ENCODE measurements around the gene TMPRSS13. TPM values are rescaled to one million over a fixed set of nuclear protein-coding genes. Genes with fewer than 3 reads are reported as not detected.

The TMPRSS13 gene
- total RNA-seq, 1 experiment from 2014 or later: 0.50 TPM

- Histone ChIP-seq H3K9me3 (ENCODE audit: control insufficient read depth, low read depth, low read length) (no peaks in the 10 kb centered on the region), H2BK20ac (ENCODE audit: low read depth, low read length, poor library complexity, severe bottlenecking) (no peak overlapping the region), H2BK15ac (ENCODE audit: low read depth, low read length) (no peak overlapping the region), H3K27ac (ENCODE audit: insufficient read length, low read depth, low read length) (no peak overlapping the region), H4K20me1 (ENCODE audit: control insufficient read depth, insufficient read depth, insufficient read length) (no peaks in the 10 kb centered on the region), H3K4me1 (ENCODE audit: insufficient read depth, low read length) (peaks cover 2% of the 10 kb centered on the region; the same call in 1 of the 2 replicates), H3K23ac (ENCODE audit: insufficient read length, low read depth, low read length) (no peak overlapping the region), H3K23me2 (ENCODE audit: insufficient read length, low read depth, low read length, poor library complexity, severe bottlenecking) (no peaks in the 10 kb centered on the region), H2BK5ac (ENCODE audit: insufficient read length, low read length) (no peak overlapping the region), H3K56ac (ENCODE audit: insufficient read length, low read depth, low read length) (no peak overlapping the region), H3K18ac (ENCODE audit: insufficient read length, low read depth, low read length) (no peak overlapping the region), H2BK120ac (ENCODE audit: low read depth, low read length, poor library complexity, severe bottlenecking) (no peak overlapping the region), H2AFZ (ENCODE audit: low read length) (no peak overlapping the region), H4K91ac (ENCODE audit: insufficient read length, low read depth, low read length) (no peak overlapping the region), H3K79me2 (ENCODE audit: insufficient read depth, low read length) (no peaks in the 10 kb centered on the region), H4K5ac (ENCODE audit: insufficient read length, low read depth, low read length) (no peak overlapping the region), H2BK12ac (ENCODE audit: insufficient read length, low read depth, low read length) (no peak overlapping the region), H4K8ac (replicated peaks; ENCODE audit: insufficient read length, low read depth, low read length) (no peak overlapping the region), H3K4me2 (ENCODE audit: insufficient read depth, insufficient read length, low read length) (no peak overlapping the region), H3K27me3 (ENCODE audit: insufficient read depth, low read length) (no peaks in the 10 kb centered on the region; the same call in 1 of the 2 replicates), H2AK5ac (ENCODE audit: insufficient read length, low read length) (no peak overlapping the region), H3K9ac (ENCODE audit: extremely low read depth, insufficient read length, low read length) (no peak overlapping the region), H3K4ac (ENCODE audit: low read depth, low read length) (no peak overlapping the region), H3K79me1 (ENCODE audit: insufficient read depth, low read depth, low read length, poor library complexity, severe bottlenecking) (no peaks in the 10 kb centered on the region), H3T11ph (ENCODE audit: low read length) (no peak overlapping the region), H3K14ac (ENCODE audit: insufficient read depth, low read length) (no peak overlapping the region)
- no peaks in the 10 kb centered on the region for H3K36me3 Mint-ChIP-seq (ENCODE audit: insufficient read depth in 1 of 3, low read depth in 3 of 3)
- peaks cover 48% of the 10 kb centered on the region for H3K27me3 Mint-ChIP-seq (ENCODE audit: low read depth)
- no CpG with 5 or more reads among the region's 11 CpGs for WGBS (ENCODE audit: extremely low coverage, insufficient read length, low lambda C conversion rate)
- peaks cover 29 to 31% of the 10 kb centered on the region in 2 experiments for H3K4me1 Mint-ChIP-seq
- H3K4me3 Mint-ChIP-seq: no peak overlapping the region
- no peaks in the 10 kb centered on the region for H3K9me3 Mint-ChIP-seq
- DNase-seq: no peak
- H3K27ac Mint-ChIP-seq: no peak overlapping the region
- no peak for TF ChIP-seq CTCF (conservative IDR thresholded peaks at IDR 0.05)
Measured at GRCh38 chr11:117882311-117882905, 46.8 kb downstream of the TMPRSS13 start.
